ENCODE data around the gene TRIM8.

DNA sequence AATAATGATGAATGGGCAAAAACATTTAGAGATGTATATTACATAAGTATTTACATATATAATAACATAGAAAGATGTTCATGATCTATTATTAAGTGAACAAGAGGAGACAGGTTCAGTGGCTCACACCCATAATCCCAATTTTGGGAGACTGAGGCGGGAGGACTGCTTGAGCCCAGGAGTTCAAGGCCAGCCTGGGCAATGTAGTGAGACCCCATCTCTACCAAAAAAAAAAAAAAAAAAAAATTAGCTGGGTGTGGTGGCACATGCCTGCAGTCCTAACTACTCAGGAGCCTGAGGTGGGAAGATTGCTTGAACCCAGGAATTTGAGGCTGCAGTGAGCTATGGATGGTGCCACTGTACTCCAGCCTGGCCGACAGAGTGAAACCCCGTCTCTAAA is 57.5 kb downstream of the TRIM8 start:
- TF ChIP-seq POLR2AphosphoS5 (IDR thresholded peaks at IDR 0.05; ENCODE audit: insufficient read depth, low read depth, low read length) (no peak), EZH2 (IDR thresholded peaks at IDR 0.05; ENCODE audit: borderline replicate concordance, low read depth, low read length, severe bottlenecking) (no peak)

All from endothelial cell of umbilical vein (primary cell).